DND-41 (cell line): Measurements from ENCODE around the gene CYP2W1.

ENCODE experiments used
- ATAC-seq: fragments of 200-7000 bp; cut with Tn5 transposase; 3 replicates; pipeline ENCODE4 v1.9.1; 2021; ENCODE audit warnings: low read depth; ENCODE audit not compliant: insufficient read depth
- DNase-seq: peaks from one replicate; pipeline ENCODE4 v3.0.0-alpha.2; 2020
- H2AFZ ChIP-seq: 2 replicates; pipeline ENCODE4 v1.6.0; 2012; ENCODE audit warnings: low read depth, low read length
- H3K27ac ChIP-seq: 2 replicates; pipeline ENCODE4 v1.5.1; 2012; ENCODE audit warnings: low read length, inconsistent platforms
- H3K27me3 ChIP-seq: fragments of 200-600 bp; sonication (generic); 2 replicates; pipeline ENCODE4 v1.6.0; 2012; ENCODE audit warnings: low read length, mild to moderate bottlenecking, inconsistent platforms; ENCODE audit not compliant: insufficient read depth, poor library complexity
- H3K36me3 ChIP-seq: 2 replicates; pipeline ENCODE4 v1.5.1; 2012; ENCODE audit warnings: low read length, inconsistent platforms; ENCODE audit not compliant: insufficient read depth
- H3K4me1 ChIP-seq: 2 replicates; pipeline ENCODE4 v1.5.1; 2012; ENCODE audit warnings: mild to moderate bottlenecking, low read length; ENCODE audit not compliant: insufficient read depth
- H3K4me2 ChIP-seq: 2 replicates; pipeline ENCODE4 v1.6.0; 2012; ENCODE audit warnings: mild to moderate bottlenecking, moderate library complexity, low read length, inconsistent platforms; ENCODE audit not compliant: insufficient read depth
- H3K4me3 ChIP-seq, 2 experiments: fragments of 200-600 bp in 1 of 2; shearing (Covaris generic) in 1 of 2; 2 replicates each; pipeline ENCODE4 v1.5.1; 2012 to 2016; ENCODE audit warnings: inconsistent platforms in 2 of 2, low read length in 2 of 2, mild to moderate bottlenecking in 2 of 2, low read depth in 1 of 2, moderate library complexity in 1 of 2
- H3K79me2 ChIP-seq: 2 replicates; pipeline ENCODE4 v1.6.0; 2012; ENCODE audit warnings: low read length, inconsistent platforms; ENCODE audit not compliant: insufficient read depth
- H3K9ac ChIP-seq: 2 replicates; pipeline ENCODE4 v1.6.0; 2012; ENCODE audit warnings: low read depth, mild to moderate bottlenecking, inconsistent platforms, low read length, moderate library complexity
- H3K9me3 ChIP-seq: 2 replicates; pipeline ENCODE4 v1.5.1; 2012; ENCODE audit warnings: low read length, moderate library complexity, mild to moderate bottlenecking, inconsistent platforms; ENCODE audit not compliant: insufficient read depth, severe bottlenecking
- H4K20me1 ChIP-seq: 2 replicates; pipeline ENCODE4 v1.6.0; 2012; ENCODE audit warnings: low read length; ENCODE audit not compliant: insufficient read depth
- EZH2 ChIP-seq: IDR thresholded peaks from 3 replicates; pipeline ENCODE4 v1.6.1; 2012; ENCODE audit warnings: borderline replicate concordance, low read depth, mild to moderate bottlenecking, moderate library complexity, low read length, inconsistent platforms; ENCODE audit not compliant: severe bottlenecking
- TF ChIP-seq, protein P1 (sequence below): IDR thresholded peaks from 2 replicates; pipeline ENCODE4 v1.5.1; 2012; ENCODE audit warnings: borderline replicate concordance, low read length, moderate library complexity, mild to moderate bottlenecking; ENCODE audit not compliant: poor library complexity, severe bottlenecking; ENCODE audit errors: extremely low read depth

The CYP2W1 gene

DNA sequence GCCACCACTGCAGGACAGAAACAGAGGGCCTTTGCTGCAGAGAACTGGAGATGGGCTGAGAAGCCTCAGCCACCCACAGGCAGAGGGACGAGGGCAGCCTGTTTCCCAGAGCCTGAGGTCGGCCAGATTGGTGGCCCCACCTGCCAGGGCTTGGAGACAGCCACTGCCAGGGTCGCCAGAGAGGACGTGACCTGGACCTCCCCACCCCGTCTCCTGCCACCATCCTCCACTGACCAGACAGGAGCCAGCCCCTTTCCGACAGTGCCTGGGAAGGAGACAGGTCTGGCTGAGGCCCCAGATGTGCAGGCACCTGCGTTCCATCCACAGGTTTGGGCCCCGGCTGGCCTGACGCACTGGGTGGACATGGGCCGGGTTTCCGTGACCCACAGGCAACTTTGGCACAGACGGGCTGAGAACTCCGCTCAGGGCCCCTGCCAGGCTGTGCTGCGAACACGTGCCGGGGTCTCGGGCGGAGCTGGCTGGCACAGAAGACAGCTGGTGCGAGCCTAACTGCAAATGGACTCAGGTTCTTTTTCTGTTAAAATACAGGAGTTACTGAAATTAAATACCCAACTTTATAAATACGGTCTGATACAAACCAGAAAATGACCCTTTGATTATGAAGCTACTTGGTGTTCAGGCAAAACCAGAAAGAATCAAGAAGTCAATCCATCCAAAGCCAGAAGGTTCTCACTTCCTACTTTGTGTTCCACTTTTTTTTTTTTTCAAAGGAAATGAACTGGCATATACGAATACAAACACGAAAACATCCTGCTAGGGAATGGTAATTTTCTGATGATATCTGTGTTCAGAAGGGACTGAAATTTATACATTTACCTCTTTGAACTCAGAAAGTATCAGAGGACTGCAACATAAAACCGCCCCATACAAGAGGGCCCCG lies 14.5 kb upstream of the CYP2W1 start:
- ATAC-seq (no peak), DNase-seq (no peak)
- Histone ChIP-seq H3K4me1 (peaks cover 17% of the 10 kb centered on the region), H3K27me3 (no peaks in the 10 kb centered on the region), H3K27ac (no peak overlapping the region), H3K4me2 (no peak overlapping the region), H3K9ac (no peak overlapping the region), H4K20me1 (peaks cover 54% of the 10 kb centered on the region), H3K9me3 (no peaks in the 10 kb centered on the region), H3K79me2 (peaks cover 43% of the 10 kb centered on the region), H3K36me3 (peaks cover 67% of the 10 kb centered on the region), H2AFZ (no peak overlapping the region), H3K4me3 (no peak overlapping the region)
- no peak for TF ChIP-seq EZH2
- TF ChIP-seq, protein P1, sequence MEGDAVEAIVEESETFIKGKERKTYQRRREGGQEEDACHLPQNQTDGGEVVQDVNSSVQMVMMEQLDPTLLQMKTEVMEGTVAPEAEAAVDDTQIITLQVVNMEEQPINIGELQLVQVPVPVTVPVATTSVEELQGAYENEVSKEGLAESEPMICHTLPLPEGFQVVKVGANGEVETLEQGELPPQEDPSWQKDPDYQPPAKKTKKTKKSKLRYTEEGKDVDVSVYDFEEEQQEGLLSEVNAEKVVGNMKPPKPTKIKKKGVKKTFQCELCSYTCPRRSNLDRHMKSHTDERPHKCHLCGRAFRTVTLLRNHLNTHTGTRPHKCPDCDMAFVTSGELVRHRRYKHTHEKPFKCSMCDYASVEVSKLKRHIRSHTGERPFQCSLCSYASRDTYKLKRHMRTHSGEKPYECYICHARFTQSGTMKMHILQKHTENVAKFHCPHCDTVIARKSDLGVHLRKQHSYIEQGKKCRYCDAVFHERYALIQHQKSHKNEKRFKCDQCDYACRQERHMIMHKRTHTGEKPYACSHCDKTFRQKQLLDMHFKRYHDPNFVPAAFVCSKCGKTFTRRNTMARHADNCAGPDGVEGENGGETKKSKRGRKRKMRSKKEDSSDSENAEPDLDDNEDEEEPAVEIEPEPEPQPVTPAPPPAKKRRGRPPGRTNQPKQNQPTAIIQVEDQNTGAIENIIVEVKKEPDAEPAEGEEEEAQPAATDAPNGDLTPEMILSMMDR: no peak

DNA sequence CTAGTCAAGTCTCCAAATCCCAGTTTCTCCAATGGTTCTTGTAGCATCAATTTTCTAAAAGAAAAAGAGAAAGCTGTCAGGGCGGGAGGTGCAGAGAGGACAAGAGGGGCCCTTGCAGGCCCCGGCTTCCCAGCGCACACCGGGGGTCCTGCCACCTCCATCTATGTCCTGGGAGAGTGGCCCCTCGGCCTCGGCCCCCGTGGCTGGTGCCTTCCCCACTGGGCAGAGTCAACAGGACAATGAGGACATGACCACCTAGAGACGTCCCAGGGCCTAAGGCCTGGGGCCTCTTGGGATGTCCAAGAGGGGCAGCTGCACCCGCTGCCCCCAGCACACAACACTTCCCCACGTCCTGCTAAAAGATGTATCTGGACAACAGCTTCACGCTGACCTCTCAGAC lies 13.6 kb upstream of the CYP2W1 start:
- no peak for DNase-seq
- ATAC-seq: no peak
- Histone ChIP-seq H3K36me3 (peaks cover 68% of the 10 kb centered on the region), H3K4me3 (no peak overlapping the region), H3K79me2 (peaks cover 53% of the 10 kb centered on the region), H3K9me3 (no peaks in the 10 kb centered on the region), H3K27me3 (no peaks in the 10 kb centered on the region), H3K4me2 (no peak overlapping the region), H2AFZ (no peak overlapping the region), H3K9ac (no peak overlapping the region), H3K4me1 (peaks cover 26% of the 10 kb centered on the region), H4K20me1 (peaks cover 63% of the 10 kb centered on the region), H3K27ac (no peak overlapping the region)
- no peak for TF ChIP-seq EZH2
- TF ChIP-seq, protein P1: no peak

- TF ChIP-seq EZH2: no peak
- TF ChIP-seq, protein P1: no peak
- H2AFZ ChIP-seq: no peak overlapping the region
- ATAC-seq: no peak
- no peak overlapping the region for H3K4me3 ChIP-seq
- H3K27me3 ChIP-seq: no peaks in the 10 kb centered on the region
- DNase-seq: no peak
- peaks cover 62% of the 10 kb centered on the region for H3K79me2 ChIP-seq
- H4K20me1 ChIP-seq: peaks cover 71% of the 10 kb centered on the region
- H3K4me2 ChIP-seq: no peak overlapping the region
- H3K4me1 ChIP-seq: peaks cover 30% of the 10 kb centered on the region
- H3K27ac ChIP-seq: no peak overlapping the region
- H3K9ac ChIP-seq: no peak overlapping the region
- H3K36me3 ChIP-seq: peaks cover 68% of the 10 kb centered on the region
- H3K9me3 ChIP-seq: no peaks in the 10 kb centered on the region
Measured at GRCh38 chr7:970744-971143, 12.2 kb upstream of the CYP2W1 start.
